Naive B cell (primary cell): Measurements from ENCODE around the gene PATZ1. TPM values are rescaled to one million over a fixed set of nuclear protein-coding genes. Genes with fewer than 3 reads are reported as not detected.

Experiments used
- ATAC-seq, 2 donors: fragments of 150-1000 bp; cut with Tn5 transposase; 2 replicates each; pipeline ENCODE4 v1.10.0; 2021; ENCODE audit warnings: low read depth in 2 of 2, mild to moderate bottlenecking in 2 of 2, moderate library complexity in 2 of 2
- DNase-seq: peaks from one replicate; pipeline ENCODE4 v3.0.0; 2022
- H3K27ac Mint-ChIP-seq, 6 donors: one replicate each; pipeline ENCODE4 v1.8.0; 2020 to 2022; ENCODE audit warnings: mild to moderate bottlenecking in 6 of 6, mixed read lengths in 6 of 6, moderate library complexity in 5 of 6, inconsistent platforms in 2 of 6
- H3K27me3 Mint-ChIP-seq, 3 donors: one replicate each; pipeline ENCODE4 v1.8.0; 2021 to 2022; ENCODE audit warnings: mixed read lengths in 3 of 3, mild to moderate bottlenecking in 1 of 3
- H3K36me3 Mint-ChIP-seq, 2 donors: one replicate each; pipeline ENCODE4 v1.8.0; 2020 to 2022; ENCODE audit warnings: mixed read lengths in 2 of 2, inconsistent platforms in 1 of 2, mild to moderate bottlenecking in 1 of 2
- H3K4me1 Mint-ChIP-seq, 3 donors: one replicate each; pipeline ENCODE4 v1.8.0; 2020 to 2022; ENCODE audit warnings: mixed read lengths in 3 of 3, inconsistent platforms in 1 of 3, mild to moderate bottlenecking in 1 of 3, moderate library complexity in 1 of 3
- H3K4me3 Mint-ChIP-seq, 8 donors: one replicate each; pipeline ENCODE4 v1.8.0; 2020 to 2022; ENCODE audit warnings: mild to moderate bottlenecking in 8 of 8, mixed read lengths in 8 of 8, moderate library complexity in 8 of 8, inconsistent platforms in 2 of 8
- H3K9me3 Mint-ChIP-seq, 7 donors: one replicate each; pipeline ENCODE4 v1.8.0; 2020 to 2022; ENCODE audit warnings: mixed read lengths in 7 of 7, mild to moderate bottlenecking in 5 of 7, inconsistent platforms in 2 of 7, moderate library complexity in 1 of 7
- polyA plus RNA-seq, 6 donors: library from polyadenylated mRNA; unstranded; fragments of 300-500 nt; fragmentation: Illumina TruSeq; gene quantifications; one replicate each; pipeline ENCODE4 v1.2.3, GENCODE V29; 2021; ENCODE audit warnings: low read depth in 6 of 6

PATZ1 gene
- polyA plus RNA-seq, 6 donors from 2014 or later = 13.3 to 24.9 (median 15.1) TPM

- H3K36me3 Mint-ChIP-seq = peaks cover 7% of the 10 kb centered on the region in 2 donors
- H3K27me3 Mint-ChIP-seq = no peaks in the 10 kb centered on the region
- peaks cover 10 to 33% (median 19%) of the 10 kb centered on the region in 3 donors for H3K4me1 Mint-ChIP-seq
- no peak for DNase-seq
- H3K4me3 Mint-ChIP-seq = no peak overlapping the region
- peak overlapping the region; percentile 60 to 92 (median 84) for H3K27ac Mint-ChIP-seq
- no peak for ATAC-seq
- H3K9me3 Mint-ChIP-seq = no peaks in the 10 kb centered on the region
These were observed 67.4 kb downstream of the PATZ1 start for GRCh38 chr22:31278626-31279326.

- peak overlapping the region; percentile 73 to 92 (median 84) for H3K27ac Mint-ChIP-seq
- no peaks in the 10 kb centered on the region for H3K9me3 Mint-ChIP-seq
- H3K36me3 Mint-ChIP-seq = peaks cover 3 to 7% of the 10 kb centered on the region in 2 donors
- ATAC-seq (no peak), DNase-seq (no peak)
- H3K4me3 Mint-ChIP-seq = no peak overlapping the region
- peaks cover 10 to 28% (median 17%) of the 10 kb centered on the region in 3 donors for H3K4me1 Mint-ChIP-seq
- H3K27me3 Mint-ChIP-seq = no peaks in the 10 kb centered on the region
These were observed 68.0 kb downstream of the PATZ1 start for GRCh38 chr22:31278151-31278621.

GRCh38 chr22:31277741-31278140 lies 68.4 kb downstream of the PATZ1 start:
- Mint-ChIP-seq H3K27me3 (no peaks in the 10 kb centered on the region), H3K9me3 (no peaks in the 10 kb centered on the region), H3K4me3 (no peak overlapping the region), H3K4me1 (peaks cover 10 to 25% (median 13%) of the 10 kb centered on the region in 3 donors), H3K27ac (peak overlapping the region in 3 of 6 donors; percentile 67 to 83 (median 82)), H3K36me3 (peaks cover 0 to 7% of the 10 kb centered on the region in 2 donors)
- ATAC-seq (no peak), DNase-seq (no peak)

GRCh38 chr22:31276426-31277167 lies 69.5 kb downstream of the PATZ1 start:
- Mint-ChIP-seq H3K4me3 (no peak overlapping the region), H3K9me3 (no peaks in the 10 kb centered on the region), H3K4me1 (peaks cover 10 to 20% (median 13%) of the 10 kb centered on the region in 3 donors), H3K36me3 (no peaks in the 10 kb centered on the region), H3K27me3 (no peaks in the 10 kb centered on the region), H3K27ac (peak overlapping the region in 2 of 6 donors; percentile 59 to 67)
- no peak for ATAC-seq
- no peak for DNase-seq

Other genes starting within 250 kb of the PATZ1 start
- gene SELENOM, start 238.8 kb downstream of the PATZ1 start, polyA plus RNA-seq = 10 to 100 TPM; 31.1 to 54.8 (median 42.9) TPM
- gene INPP5J, start 223.4 kb downstream of the PATZ1 start, polyA plus RNA-seq = under 1 TPM in 1 of 6 donors, not detected in 5; 0.26 TPM
- gene PLA2G3, start 205.8 kb downstream of the PATZ1 start, polyA plus RNA-seq = not detected
- gene RNF185, start 186.2 kb downstream of the PATZ1 start, polyA plus RNA-seq = 10 to 100 TPM; 16.3 to 26.6 (median 20.9) TPM
- gene LIMK2, start 134.0 kb downstream of the PATZ1 start, polyA plus RNA-seq = 10 to 100 TPM in 1 of 6 donors, 1 to 10 TPM in 5; 5.6 to 16.7 (median 9.2) TPM
- 100 to 1,000 TPM; 107 to 235 (median 181) TPM for gene PIK3IP1, start 53.9 kb downstream of the PATZ1 start, polyA plus RNA-seq
- 100 to 1,000 TPM in 4 of 6 donors, 10 to 100 TPM in 2; 91.4 to 118 (median 110) TPM for gene DRG1, start 53.3 kb upstream of the PATZ1 start, polyA plus RNA-seq
- 10 to 100 TPM in 4 of 6 donors, 1 to 10 TPM in 2; 5.8 to 17.3 (median 12.2) TPM for gene EIF4ENIF1, start 143.5 kb upstream of the PATZ1 start, polyA plus RNA-seq
- 10 to 100 TPM in 2 of 6 donors, 1 to 10 TPM in 4; 3.3 to 21.1 (median 8.7) TPM for gene SFI1, start 150.2 kb upstream of the PATZ1 start, polyA plus RNA-seq